Brain microvascular endothelial cell (primary cell): ENCODE results near the gene CUX1.
"Not testable (repeated sequence)": the region's sequence is repeated elsewhere in the genome, so short reads cannot be mapped to it uniquely, and the experiment has no call there.

ENCODE experiments used
- DNase-seq: peaks from one replicate; pipeline ENCODE4 v3.0.0-alpha.2; 2020
- H3K27ac ChIP-seq: fragments of 250-450 bp; sonication (Bioruptor Pico); 2 replicates; pipeline ENCODE4 v1.5.1; 2020; ENCODE audit warnings: mild to moderate bottlenecking, moderate library complexity
- H3K27me3 ChIP-seq: fragments of 250-450 bp; sonication (Bioruptor Pico); replicated peaks from 2 replicates; pipeline ENCODE4 v1.5.1; 2020; ENCODE audit warnings: mild to moderate bottlenecking
- H3K36me3 ChIP-seq: fragments of 250-450 bp; sonication (Bioruptor Pico); replicated peaks from 2 replicates; pipeline ENCODE4 v1.5.1; 2020; ENCODE audit warnings: mild to moderate bottlenecking
- H3K4me3 ChIP-seq: 2 replicates; pipeline ENCODE4 v1.5.1; 2011; ENCODE audit warnings: low read depth, mild to moderate bottlenecking, control low read depth, low read length, moderate library complexity
- in situ Hi-C: cut with HindIII; loops from 2 replicates; pipeline ENCODE4 v1.10.0; 2017; ENCODE audit warnings: low sequenced_read_pairs, low pct_ligation_motif_present
- TF ChIP-seq, protein P1 (sequence below): IDR thresholded peaks from 2 replicates; pipeline ENCODE4 v1.5.1; 2011; ENCODE audit warnings: low read depth, mild to moderate bottlenecking, moderate library complexity, low read length, control low read depth, inconsistent platforms; ENCODE audit errors: missing control alignments

Gene CUX1

DNA sequence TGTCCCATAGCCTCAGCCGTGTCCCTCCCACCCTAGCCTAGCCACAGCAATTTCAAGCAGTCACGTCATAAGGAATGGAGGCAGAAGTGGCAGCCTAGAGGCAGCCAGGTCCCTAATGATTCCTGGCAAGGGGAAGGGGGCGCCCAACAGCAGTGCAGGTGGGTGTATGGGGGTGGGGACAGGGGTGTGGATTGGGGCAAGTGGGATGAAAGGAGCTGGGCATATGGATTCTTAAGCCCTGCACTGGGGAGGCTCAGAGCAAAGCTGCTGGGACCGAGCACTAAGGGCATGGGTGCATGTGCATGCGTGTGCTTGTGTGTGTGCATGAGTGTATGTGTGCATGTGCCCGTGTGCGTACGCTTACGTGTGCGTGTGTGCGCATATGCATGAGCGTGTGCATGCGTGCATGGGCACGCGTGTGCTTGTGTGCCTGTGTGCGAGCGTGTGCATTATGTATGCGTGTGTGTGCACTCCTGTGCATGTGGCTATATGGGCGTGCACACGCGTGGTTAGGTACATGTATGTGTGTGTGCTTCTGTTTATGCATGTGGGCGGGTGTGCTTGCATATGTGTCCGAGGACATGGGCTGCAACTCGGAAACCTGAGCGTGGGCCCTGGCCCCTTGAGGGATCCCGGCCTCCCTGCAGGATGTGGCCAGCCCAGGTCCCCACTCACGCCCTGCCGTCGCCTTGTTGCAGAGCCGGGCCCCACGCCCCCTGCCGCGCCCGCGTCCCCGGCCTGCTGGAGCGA lies 503.4 kb downstream of the CUX1 start:
- Histone ChIP-seq H3K4me3 (no peak overlapping the region), H3K27me3 (no peaks in the 10 kb centered on the region), H3K36me3 (no peaks in the 10 kb centered on the region), H3K27ac (no peak overlapping the region)
- in situ Hi-C loops = no loop called here
- TF ChIP-seq, protein P1, sequence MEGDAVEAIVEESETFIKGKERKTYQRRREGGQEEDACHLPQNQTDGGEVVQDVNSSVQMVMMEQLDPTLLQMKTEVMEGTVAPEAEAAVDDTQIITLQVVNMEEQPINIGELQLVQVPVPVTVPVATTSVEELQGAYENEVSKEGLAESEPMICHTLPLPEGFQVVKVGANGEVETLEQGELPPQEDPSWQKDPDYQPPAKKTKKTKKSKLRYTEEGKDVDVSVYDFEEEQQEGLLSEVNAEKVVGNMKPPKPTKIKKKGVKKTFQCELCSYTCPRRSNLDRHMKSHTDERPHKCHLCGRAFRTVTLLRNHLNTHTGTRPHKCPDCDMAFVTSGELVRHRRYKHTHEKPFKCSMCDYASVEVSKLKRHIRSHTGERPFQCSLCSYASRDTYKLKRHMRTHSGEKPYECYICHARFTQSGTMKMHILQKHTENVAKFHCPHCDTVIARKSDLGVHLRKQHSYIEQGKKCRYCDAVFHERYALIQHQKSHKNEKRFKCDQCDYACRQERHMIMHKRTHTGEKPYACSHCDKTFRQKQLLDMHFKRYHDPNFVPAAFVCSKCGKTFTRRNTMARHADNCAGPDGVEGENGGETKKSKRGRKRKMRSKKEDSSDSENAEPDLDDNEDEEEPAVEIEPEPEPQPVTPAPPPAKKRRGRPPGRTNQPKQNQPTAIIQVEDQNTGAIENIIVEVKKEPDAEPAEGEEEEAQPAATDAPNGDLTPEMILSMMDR = no peak
- no peak for DNase-seq

DNA sequence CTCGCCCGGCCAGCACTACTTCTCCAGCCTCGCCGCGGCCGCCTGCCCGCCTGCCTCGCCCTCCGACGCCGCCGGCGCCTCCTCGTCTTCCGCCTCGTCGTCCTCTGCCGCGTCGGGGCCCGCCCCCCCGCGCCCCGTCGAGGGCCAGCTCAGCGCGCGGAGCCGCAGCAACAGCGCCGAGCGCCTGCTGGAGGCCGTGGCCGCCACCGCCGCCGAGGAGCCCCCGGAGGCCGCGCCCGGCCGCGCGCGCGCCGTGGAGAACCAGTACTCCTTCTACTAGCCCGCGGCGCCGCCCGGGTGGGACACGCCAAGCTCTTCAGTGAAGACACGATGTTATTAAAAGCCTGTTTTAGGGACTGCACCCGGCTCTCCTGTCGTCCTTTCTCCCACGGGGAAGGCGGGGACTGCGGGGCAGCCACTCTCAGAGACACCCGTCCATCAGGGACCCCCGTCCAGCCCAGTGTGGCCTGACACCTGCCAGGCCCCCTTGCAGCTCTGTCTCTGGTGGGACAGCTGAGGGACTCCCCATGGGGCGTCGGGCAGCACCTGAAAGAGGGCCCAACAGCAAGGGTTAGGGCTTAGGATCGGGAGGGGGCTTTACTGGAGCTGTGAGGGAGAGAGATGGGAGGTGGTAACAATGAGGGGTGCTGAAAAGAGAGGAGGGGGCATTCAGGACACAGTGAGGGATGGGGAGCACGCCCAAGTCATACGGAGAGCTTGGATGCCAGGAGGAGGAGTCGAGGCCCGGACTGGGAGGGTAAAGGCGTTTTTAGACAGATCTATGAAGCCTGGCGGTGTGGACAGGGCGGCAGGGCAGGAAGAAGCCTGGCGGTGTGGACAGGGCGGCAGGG lies 504.1 kb downstream of the CUX1 start:
- no peak overlapping the region for H3K27ac ChIP-seq
- H3K27me3 ChIP-seq = no peaks in the 10 kb centered on the region
- no peak for DNase-seq
- H3K4me3 ChIP-seq = no peak overlapping the region
- H3K36me3 ChIP-seq = no peaks in the 10 kb centered on the region
- in situ Hi-C loops = no loop called here
- TF ChIP-seq, protein P1 = no peak

- no peak for DNase-seq
- Histone ChIP-seq H3K4me3 (no peak overlapping the region), H3K27ac (no peak overlapping the region), H3K36me3 (no peaks in the 10 kb centered on the region), H3K27me3 (no peaks in the 10 kb centered on the region)
- TF ChIP-seq, protein P1 = no peak
- in situ Hi-C loops = no loop called here
These were observed 504.8 kb downstream of the CUX1 start for GRCh38 chr7:102322202-102322715.

DNA sequence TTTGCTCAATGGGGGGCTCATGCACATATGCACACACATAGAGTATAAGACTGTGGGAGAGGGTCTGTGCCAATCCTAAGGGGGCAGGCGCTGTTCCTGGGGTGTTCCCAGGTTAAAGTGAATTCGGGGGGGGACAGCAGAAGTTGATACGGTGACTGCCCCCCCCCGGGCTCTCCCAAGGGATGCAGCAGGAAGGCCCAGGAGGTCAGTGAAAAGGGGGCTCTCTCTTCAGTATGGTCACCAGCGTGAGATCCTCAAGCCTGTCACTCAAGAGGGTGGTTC lies 506.4 kb downstream of the CUX1 start:
- Histone ChIP-seq H3K27me3 (no peaks in the 10 kb centered on the region), H3K27ac (no peak overlapping the region), H3K4me3 (no peak overlapping the region), H3K36me3 (no peaks in the 10 kb centered on the region)
- TF ChIP-seq, protein P1 = no peak
- no peak for DNase-seq
- in situ Hi-C loops = no loop called here

DNA sequence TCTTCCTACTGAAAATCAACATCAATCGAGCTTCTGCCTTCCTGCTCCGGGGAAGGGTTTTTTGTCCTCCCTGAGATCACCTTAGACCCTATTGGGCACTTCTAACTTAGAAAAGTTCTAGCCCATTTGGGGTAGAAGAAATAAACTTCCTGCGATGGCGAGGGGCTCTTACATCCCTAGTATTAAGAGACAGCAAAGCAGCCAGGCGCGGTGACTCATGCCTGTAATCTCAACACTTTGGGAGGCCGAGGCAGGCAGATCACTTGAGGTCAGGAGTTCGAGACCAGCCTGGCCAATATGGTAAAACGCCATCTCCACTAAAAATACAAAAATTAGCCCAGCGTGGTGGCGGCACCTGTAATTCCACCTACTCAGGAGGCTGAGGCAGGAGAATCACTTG lies 507.7 kb downstream of the CUX1 start:
- in situ Hi-C loops, H3K4me3 ChIP-seq, H3K36me3 ChIP-seq, H3K27ac ChIP-seq, DNase-seq, H3K27me3 ChIP-seq: not testable (repeated sequence)

DNA sequence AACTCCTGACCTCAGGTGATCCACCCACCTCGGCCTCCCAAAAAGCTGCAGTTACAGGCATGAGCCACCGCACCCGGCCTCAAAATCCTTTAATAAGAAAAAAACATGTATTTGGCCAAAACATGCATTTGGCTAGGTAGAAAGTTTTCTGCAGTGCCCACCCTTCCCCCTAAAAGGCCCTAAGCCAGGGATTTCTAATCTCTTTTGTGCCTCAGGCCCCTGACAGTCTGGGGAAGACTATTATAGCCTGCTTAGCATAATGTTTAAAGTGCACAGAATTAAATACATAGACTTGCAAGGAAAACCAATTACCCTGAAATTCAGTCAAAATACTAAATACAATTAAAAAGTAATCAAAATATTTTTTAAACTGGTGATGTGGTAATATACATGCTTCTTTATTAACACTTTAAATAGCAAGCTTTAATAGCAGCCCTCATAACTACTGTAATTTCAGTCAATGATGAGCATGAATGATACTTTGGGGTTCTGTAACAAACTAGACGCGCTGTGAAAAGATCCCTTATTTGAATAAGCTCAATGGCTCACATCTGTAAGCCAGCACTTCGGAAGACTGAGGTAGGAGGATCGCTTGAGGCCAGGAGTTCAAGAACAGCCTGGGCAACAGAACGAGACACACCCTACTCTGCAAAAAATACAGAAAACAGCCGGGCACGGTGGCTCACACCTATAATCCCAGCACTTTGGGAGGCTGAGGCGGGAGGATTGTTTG lies 508.9 kb downstream of the CUX1 start:
- in situ Hi-C loops = no loop called here
- Histone ChIP-seq H3K27me3 (no peaks in the 10 kb centered on the region), H3K27ac (no peak overlapping the region), H3K36me3 (no peaks in the 10 kb centered on the region), H3K4me3 (no peak overlapping the region)
- DNase-seq = no peak
- TF ChIP-seq, protein P1 = no peak

- H3K36me3 ChIP-seq, DNase-seq, in situ Hi-C loops, H3K27ac ChIP-seq, H3K4me3 ChIP-seq, H3K27me3 ChIP-seq: not testable (repeated sequence)
These were observed 509.8 kb downstream of the CUX1 start for GRCh38 chr7:102327183-102327582.

- H3K4me3 ChIP-seq, in situ Hi-C loops, H3K27me3 ChIP-seq, H3K36me3 ChIP-seq, DNase-seq, H3K27ac ChIP-seq: not testable (repeated sequence)
These were observed 511.4 kb downstream of the CUX1 start for GRCh38 chr7:102328863-102329262.
